SU-DHL-6 (cell line): Measurements from ENCODE around the gene ACKR1.

ENCODE experiments used
- H2AFZ ChIP-seq: fragments of 200-600 bp; sonication (generic); 2 replicates; pipeline ENCODE4 v1.6.1; 2014; ENCODE audit warnings: low read depth, mild to moderate bottlenecking, moderate library complexity, mixed read lengths, antibody characterized with exemption, low read length; ENCODE audit not compliant: severe bottlenecking
- H3F3A ChIP-seq: fragments of 200-600 bp; shearing (Covaris generic); 2 replicates; pipeline ENCODE4 v1.6.0; 2016; ENCODE audit warnings: antibody characterized with exemption, mild to moderate bottlenecking; ENCODE audit not compliant: insufficient read depth
- H3K27ac ChIP-seq: fragments of 200-600 bp; sonication (generic); 2 replicates; pipeline ENCODE4 v1.5.1; 2016; ENCODE audit warnings: low read depth, mild to moderate bottlenecking, low read length, moderate library complexity, mixed read lengths
- H3K27me3 ChIP-seq: fragments of 200-600 bp; sonication (generic), shearing (Covaris generic); 2 replicates; pipeline ENCODE4 v1.6.0; 2014; ENCODE audit warnings: mild to moderate bottlenecking, low read length
- H3K36me3 ChIP-seq: fragments of 200-600 bp; sonication (generic); 2 replicates; pipeline ENCODE4 v1.6.1; 2014; ENCODE audit warnings: mild to moderate bottlenecking, low read length, mixed read lengths
- H3K4me2 ChIP-seq: fragments of 300-600, 200-600 bp; shearing (Covaris generic), sonication (generic); 2 replicates; pipeline ENCODE4 v1.6.0; 2014; ENCODE audit warnings: low read length, low read depth, mild to moderate bottlenecking; ENCODE audit not compliant: poor library complexity, severe bottlenecking
- H3K4me3 ChIP-seq: fragments of 200-600 bp; sonication (generic); 2 replicates; pipeline ENCODE4 v1.5.1; 2014; ENCODE audit warnings: antibody characterized with exemption, low read length, mild to moderate bottlenecking, mixed read lengths; ENCODE audit not compliant: insufficient read depth, poor library complexity, severe bottlenecking
- H3K79me2 ChIP-seq: fragments of 200-600 bp; sonication (generic); 2 replicates; pipeline ENCODE4 v1.6.1; 2014; ENCODE audit warnings: mild to moderate bottlenecking, low read length, moderate library complexity; ENCODE audit not compliant: insufficient read depth
- H3K9ac ChIP-seq: fragments of 200-600 bp; sonication (generic); 2 replicates; pipeline ENCODE4 v1.7.0; 2014; ENCODE audit warnings: mild to moderate bottlenecking, low read length
- H3K9me2 ChIP-seq: fragments of 200-600 bp; sonication (generic); replicated peaks from 2 replicates; pipeline ENCODE4 v1.6.1; 2014; ENCODE audit warnings: low read length; ENCODE audit not compliant: insufficient read depth
- H3K9me3 ChIP-seq: fragments of 200-600 bp; sonication (generic); 2 replicates; pipeline ENCODE4 v1.6.1; 2014; ENCODE audit warnings: low read length, mixed read lengths; ENCODE audit not compliant: insufficient read depth
- H4K20me1 ChIP-seq: fragments of 200-600 bp; sonication (generic); 2 replicates; pipeline ENCODE4 v1.6.1; 2014; ENCODE audit warnings: low read depth, mild to moderate bottlenecking, antibody characterized with exemption, low read length, moderate library complexity, mixed read lengths
- CTCF ChIP-seq: fragments of 200-600 bp; sonication (generic); IDR thresholded peaks from one replicate; pipeline ENCODE4 v1.5.1; 2017; ENCODE audit warnings: antibody characterized with exemption, mild to moderate bottlenecking, low read length, moderate library complexity; ENCODE audit not compliant: insufficient read depth, poor library complexity, severe bottlenecking
- EZH2phosphoT487 ChIP-seq: fragments of 200-600 bp; sonication (generic), shearing (Covaris generic); conservative IDR thresholded peaks from 2 replicates; pipeline ENCODE4 v1.6.1; 2018; ENCODE audit warnings: mild to moderate bottlenecking, antibody characterized with exemption, low read length, moderate library complexity, mixed read lengths

Gene ACKR1

GRCh38 chr1:159204161-159205141 lies at the start of gene ACKR1:
ACKR1 (plus strand) TSS chr1:159204875; CDS start chr1:159204960, 85 bp downstream.
- Histone ChIP-seq H3K9me2 (no peaks in the 10 kb centered on the region), H3K36me3 (no peaks in the 10 kb centered on the region), H3K9me3 (no peaks in the 10 kb centered on the region), H3K4me3 (no peak within 1 kb of the TSS), H3K27me3 (no peaks in the 10 kb centered on the region), H3K27ac (no peak within 1 kb of the TSS), H3K79me2 (no peaks in the 10 kb centered on the region), H3K9ac (no peak within 1 kb of the TSS), H3K4me2 (no peak within 1 kb of the TSS), H2AFZ (no peak within 1 kb of the TSS), H4K20me1 (no peaks in the 10 kb centered on the region), H3F3A (no peaks in the 10 kb centered on the region)
- no peak for TF ChIP-seq EZH2phosphoT487

GRCh38 chr1:159161001-159161718 lies 43.5 kb upstream of the ACKR1 start:
- TF ChIP-seq CTCF: peak; percentile 88
- TF ChIP-seq EZH2phosphoT487: no peak
- no peak overlapping the region for H2AFZ ChIP-seq
- H3K27ac ChIP-seq: no peak overlapping the region
- no peaks in the 10 kb centered on the region for H3K9me3 ChIP-seq
- no peak overlapping the region for H3K4me2 ChIP-seq
- H3K9me2 ChIP-seq: no peaks in the 10 kb centered on the region
- H3F3A ChIP-seq: no peaks in the 10 kb centered on the region
- no peaks in the 10 kb centered on the region for H4K20me1 ChIP-seq
- H3K36me3 ChIP-seq: no peaks in the 10 kb centered on the region
- no peak overlapping the region for H3K4me3 ChIP-seq
- no peaks in the 10 kb centered on the region for H3K27me3 ChIP-seq
- no peak overlapping the region for H3K9ac ChIP-seq
- H3K79me2 ChIP-seq: no peaks in the 10 kb centered on the region

- Histone ChIP-seq H3K36me3 (no peaks in the 10 kb centered on the region), H3K27me3 (no peaks in the 10 kb centered on the region)
These were observed 43.0 kb upstream of the ACKR1 start for GRCh38 chr1:159161719-159162026.

More at GRCh38 chr1:159161719-159162026, 43.0 kb upstream of the ACKR1 start:
- Histone ChIP-seq H3F3A (no peaks in the 10 kb centered on the region), H3K4me2 (no peak overlapping the region), H3K9ac (no peak overlapping the region), H3K9me3 (no peaks in the 10 kb centered on the region), H3K9me2 (no peaks in the 10 kb centered on the region), H4K20me1 (no peaks in the 10 kb centered on the region), H2AFZ (no peak overlapping the region), H3K4me3 (no peak overlapping the region), H3K27ac (no peak overlapping the region), H3K79me2 (no peaks in the 10 kb centered on the region)
- no peak for TF ChIP-seq CTCF
